Panc1 (cell line): ENCODE measurements around the gene ACTR3C. TPM values are rescaled to one million over a fixed set of nuclear protein-coding genes. Genes with fewer than 3 reads are reported as not detected.
"Not testable (repeated sequence)": the region's sequence is repeated elsewhere in the genome, so short reads cannot be mapped to it uniquely, and the experiment has no call there.

Experiments used
- ATAC-seq: fragments of 200-7000 bp; cut with Tn5 transposase; 2 replicates; pipeline ENCODE4 v1.9.1; 2020; ENCODE audit warnings: mild to moderate bottlenecking, moderate library complexity
- BruUV-seq: library from RNA; stranded (reverse); fragments of 400-500 nt; replicated peaks from 2 replicates; lab custom pipeline; 2021; lab: Mats Ljungman, UMichigan
- CTCF ChIA-PET: fragments of 300-600 bp; sonication (Branson Sonifier 250); formaldehyde crosslinking; loops from one replicate; lab custom pipeline; 2022; ENCODE audit warnings: antibody characterized with exemption; lab: Charles Lee
- POLR2A ChIA-PET: fragments of 300-600 bp; sonication (Branson Sonifier 250); formaldehyde crosslinking; loops from one replicate; lab custom pipeline; 2022; ENCODE audit warnings: antibody characterized with exemption; lab: Charles Lee
- DNase-seq: peaks from one replicate; pipeline ENCODE4 v3.0.0-alpha.2; 2010; ENCODE audit warnings: low read depth, low spot score
- H3K27ac ChIP-seq: 2 replicates; pipeline ENCODE4 v1.5.1; 2011; ENCODE audit warnings: mild to moderate bottlenecking, low read length, inconsistent platforms
- H3K27me3 ChIP-seq: fragments of 200-500 bp; sonication (Bioruptor generic); 2 replicates; pipeline ENCODE4 v1.6.0; 2014; ENCODE audit warnings: low read length, inconsistent platforms; ENCODE audit not compliant: control insufficient read depth, insufficient read depth
- H3K36me3 ChIP-seq: fragments of 200-500 bp; sonication (Bioruptor generic); 2 replicates; pipeline ENCODE4 v1.5.1; 2014; ENCODE audit warnings: inconsistent platforms, mild to moderate bottlenecking, low read length, moderate library complexity; ENCODE audit not compliant: control insufficient read depth, insufficient read depth
- H3K4me1 ChIP-seq: 2 replicates; pipeline ENCODE4 v1.5.1; 2011; ENCODE audit warnings: inconsistent platforms, mild to moderate bottlenecking, low read length, moderate library complexity; ENCODE audit not compliant: control insufficient read depth, insufficient read depth
- H3K4me3 ChIP-seq, 2 experiments: 2 replicates each; pipeline ENCODE4 v1.5.1; 2011 to 2012; ENCODE audit warnings: low read depth in 2 of 2, low read length in 2 of 2, mild to moderate bottlenecking in 2 of 2, inconsistent platforms in 1 of 2, moderate library complexity in 1 of 2
- H3K9me3 ChIP-seq: fragments of 200-500 bp; sonication (Bioruptor generic); 2 replicates; pipeline ENCODE4 v1.5.1; 2014; ENCODE audit warnings: low read depth, mild to moderate bottlenecking, inconsistent platforms, low read length, moderate library complexity; ENCODE audit not compliant: control insufficient read depth, insufficient read depth
- in situ Hi-C: cut with HindIII; loops from 2 replicates; pipeline ENCODE4 v1.10.0; 2016; ENCODE audit warnings: low sequenced_read_pairs, low pct_unique_long_range_greater_than_20kb
- intact Hi-C: fragments of 100-400 bp; cut with micrococcal nuclease; formaldehyde crosslinking; loops from one replicate; pipeline ENCODE4 v1.10.0; 2022; ENCODE audit not compliant: unreplicated experiment
- total RNA-seq: library from RNA; stranded (reverse); gene quantifications from one replicate; pipeline ENCODE4 v1.2.1, GENCODE V29; 2021; ENCODE audit not compliant: unreplicated experiment
- TF ChIP-seq, protein P1 (sequence below): fragments of 450-650 bp; IDR thresholded peaks from 2 replicates; pipeline ENCODE4 v1.5.1; 2017; ENCODE audit warnings: mild to moderate bottlenecking

ACTR3C gene
- total RNA-seq, 1 experiment from 2014 or later = 6.5 TPM

DNA sequence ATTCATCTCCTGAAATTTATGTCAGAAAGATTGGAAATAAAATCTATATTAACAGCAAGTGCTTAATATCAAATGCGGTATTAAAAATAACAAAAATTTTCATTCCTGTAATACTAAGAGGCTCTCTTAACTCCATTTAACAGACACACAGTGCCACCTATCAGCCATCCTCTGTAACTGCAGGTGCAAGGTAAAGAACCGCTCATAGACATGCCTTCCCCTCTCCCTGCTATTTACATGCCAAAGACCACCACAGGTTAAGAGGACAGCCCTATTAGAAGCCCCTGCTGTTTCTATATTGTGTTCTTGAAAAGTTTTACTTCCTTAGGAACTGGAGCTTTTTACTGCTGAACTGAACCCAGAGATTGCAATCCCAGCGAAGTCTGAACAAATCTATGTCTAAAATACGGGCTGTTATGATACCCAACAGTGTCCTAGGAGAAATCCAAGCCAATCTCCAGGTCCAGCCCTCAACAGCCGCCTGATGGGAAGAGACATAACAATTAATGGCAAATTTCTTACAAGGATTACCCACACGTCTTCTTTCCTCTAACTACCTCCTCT lies 47.1 kb downstream of the ACTR3C start:
- H3K27ac ChIP-seq, H3K36me3 ChIP-seq, in situ Hi-C loops, H3K4me3 ChIP-seq, CTCF ChIA-PET, H3K27me3 ChIP-seq, H3K9me3 ChIP-seq, H3K4me1 ChIP-seq, BruUV-seq, POLR2A ChIA-PET: not testable (repeated sequence)
- TF ChIP-seq, protein P1, sequence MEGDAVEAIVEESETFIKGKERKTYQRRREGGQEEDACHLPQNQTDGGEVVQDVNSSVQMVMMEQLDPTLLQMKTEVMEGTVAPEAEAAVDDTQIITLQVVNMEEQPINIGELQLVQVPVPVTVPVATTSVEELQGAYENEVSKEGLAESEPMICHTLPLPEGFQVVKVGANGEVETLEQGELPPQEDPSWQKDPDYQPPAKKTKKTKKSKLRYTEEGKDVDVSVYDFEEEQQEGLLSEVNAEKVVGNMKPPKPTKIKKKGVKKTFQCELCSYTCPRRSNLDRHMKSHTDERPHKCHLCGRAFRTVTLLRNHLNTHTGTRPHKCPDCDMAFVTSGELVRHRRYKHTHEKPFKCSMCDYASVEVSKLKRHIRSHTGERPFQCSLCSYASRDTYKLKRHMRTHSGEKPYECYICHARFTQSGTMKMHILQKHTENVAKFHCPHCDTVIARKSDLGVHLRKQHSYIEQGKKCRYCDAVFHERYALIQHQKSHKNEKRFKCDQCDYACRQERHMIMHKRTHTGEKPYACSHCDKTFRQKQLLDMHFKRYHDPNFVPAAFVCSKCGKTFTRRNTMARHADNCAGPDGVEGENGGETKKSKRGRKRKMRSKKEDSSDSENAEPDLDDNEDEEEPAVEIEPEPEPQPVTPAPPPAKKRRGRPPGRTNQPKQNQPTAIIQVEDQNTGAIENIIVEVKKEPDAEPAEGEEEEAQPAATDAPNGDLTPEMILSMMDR = peak; percentile 82
- ATAC-seq (peak; percentile 87), DNase-seq (peak; percentile 33)
- intact Hi-C loops = loop anchor here (5.0 kb wide), 1 partner anchor 394 kb away; no protein-coding TSS in a partner anchor

DNA sequence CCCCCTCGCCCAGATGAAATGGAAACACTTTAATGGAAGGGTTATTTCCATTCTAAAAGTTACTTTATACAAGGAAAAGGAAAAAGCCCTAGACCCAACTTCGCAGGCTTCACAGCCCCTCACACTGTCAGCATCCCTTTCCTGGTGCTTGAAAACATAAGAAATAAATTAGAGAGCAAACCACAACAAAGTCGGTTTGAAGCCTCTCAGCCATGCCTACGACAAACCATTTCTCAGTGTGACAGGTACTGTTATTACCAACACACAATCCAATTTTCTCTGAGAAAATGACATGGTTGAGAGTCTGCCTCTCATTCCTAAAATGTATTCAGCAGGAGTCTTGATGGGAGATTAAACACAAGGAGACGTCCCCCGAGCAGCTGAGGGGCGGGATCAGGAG lies 51.4 kb downstream of the ACTR3C start:
- H3K9me3 ChIP-seq, H3K36me3 ChIP-seq, H3K27me3 ChIP-seq, DNase-seq, ATAC-seq, intact Hi-C loops, BruUV-seq, in situ Hi-C loops, H3K27ac ChIP-seq, CTCF ChIA-PET, H3K4me3 ChIP-seq, POLR2A ChIA-PET, H3K4me1 ChIP-seq: not testable (repeated sequence)

DNA sequence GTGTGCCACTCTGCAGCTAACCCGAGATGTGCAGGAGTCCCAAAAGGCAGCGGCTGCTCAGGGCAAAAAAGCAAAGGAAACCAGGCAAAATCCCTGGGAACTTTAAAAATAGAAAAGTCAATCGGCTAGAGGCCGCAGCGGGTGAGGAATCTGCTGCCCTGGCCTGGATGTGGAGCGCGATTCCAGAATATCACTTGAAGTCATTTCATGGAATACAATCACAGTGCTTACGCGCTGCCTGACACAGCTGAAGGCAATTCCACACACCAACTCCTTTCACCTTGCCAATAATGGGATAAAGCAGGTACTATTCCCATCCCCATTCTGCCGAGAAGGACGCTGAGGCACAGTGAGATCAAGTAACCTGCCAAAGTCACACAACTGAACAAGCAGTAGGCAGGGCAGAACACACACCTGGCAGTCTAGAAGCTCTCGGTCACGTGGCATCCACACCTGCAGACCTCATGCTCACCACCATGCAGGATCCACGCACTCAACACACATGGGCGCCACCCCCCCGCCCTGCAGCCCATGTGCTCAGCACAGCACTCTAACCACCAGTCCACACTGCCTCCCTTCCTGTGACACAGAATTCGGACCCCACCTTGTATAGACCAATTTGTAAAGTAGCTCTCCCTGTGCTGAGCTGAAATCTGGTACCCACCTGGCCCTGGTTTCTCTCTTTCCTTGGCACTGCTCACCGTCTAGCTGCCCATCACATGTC lies 53.1 kb downstream of the ACTR3C start:
- ATAC-seq, POLR2A ChIA-PET, H3K27me3 ChIP-seq, H3K9me3 ChIP-seq, intact Hi-C loops, CTCF ChIA-PET, DNase-seq, BruUV-seq, H3K27ac ChIP-seq, H3K36me3 ChIP-seq, H3K4me1 ChIP-seq, H3K4me3 ChIP-seq, in situ Hi-C loops: not testable (repeated sequence)

DNA sequence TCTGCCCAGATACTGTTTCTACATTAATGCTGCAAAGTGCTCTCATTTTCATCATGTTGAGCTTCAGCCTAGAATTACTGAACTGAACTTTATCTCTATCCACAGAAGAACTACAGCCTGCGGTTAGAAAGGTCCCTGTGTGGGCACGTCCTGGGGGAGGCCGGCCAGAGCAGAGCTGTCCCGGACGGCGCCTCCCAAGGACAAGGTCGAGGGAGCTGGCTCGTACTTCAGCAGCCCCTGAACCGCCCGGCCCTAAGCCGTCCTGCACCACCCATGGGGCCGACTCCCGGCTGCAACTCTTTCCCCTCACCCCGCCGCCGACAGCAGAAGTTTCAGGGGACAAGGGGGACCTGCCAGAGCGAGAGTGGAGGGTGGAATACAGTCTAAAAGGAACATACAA lies 54.5 kb downstream of the ACTR3C start:
- H3K27ac ChIP-seq, BruUV-seq, H3K9me3 ChIP-seq, H3K4me3 ChIP-seq, CTCF ChIA-PET, H3K27me3 ChIP-seq, H3K36me3 ChIP-seq, POLR2A ChIA-PET, in situ Hi-C loops, intact Hi-C loops, DNase-seq, H3K4me1 ChIP-seq: not testable (repeated sequence)
- 0 out of 2 replicates have a peak, but pooled peaks have one; percentile 45 for ATAC-seq

DNA sequence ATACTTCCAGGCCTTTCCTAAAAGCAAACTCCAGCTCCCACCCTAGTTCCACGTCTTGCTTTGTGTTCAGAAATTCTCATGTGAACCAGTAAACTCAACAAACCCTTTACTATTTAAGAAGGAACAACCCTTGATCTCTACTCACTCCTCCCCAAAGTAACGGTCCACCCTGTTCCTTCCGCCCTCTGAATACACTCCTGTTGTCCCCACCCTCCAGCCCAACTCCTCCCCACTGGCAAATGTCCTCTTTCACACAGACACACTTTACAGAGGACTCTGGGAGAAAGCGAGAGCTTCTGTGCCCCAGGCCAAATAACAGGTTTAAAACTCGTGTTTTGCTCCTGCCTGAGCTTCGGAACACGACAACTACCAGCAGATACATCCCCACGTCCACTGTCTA lies 55.1 kb downstream of the ACTR3C start:
- POLR2A ChIA-PET, H3K4me1 ChIP-seq, CTCF ChIA-PET, ATAC-seq, DNase-seq, H3K36me3 ChIP-seq, H3K27ac ChIP-seq, in situ Hi-C loops, BruUV-seq, H3K27me3 ChIP-seq, H3K4me3 ChIP-seq, intact Hi-C loops, H3K9me3 ChIP-seq: not testable (repeated sequence)
